HEK293 (cell line): ENCODE data around the gene SREBF1.

ENCODE experiments used
- CTCF ChIA-PET: fragments of 350-600 bp; formaldehyde crosslinking; extraction: SDS; loops from one replicate; lab custom pipeline; 2021; ENCODE audit warnings: antibody characterized with exemption; lab: Yijun Ruan, JAX
- POLR2A ChIA-PET: fragments of 300-600 bp; formaldehyde crosslinking; extraction: SDS; loops from one replicate; lab custom pipeline; 2020; ENCODE audit warnings: antibody characterized with exemption, inconsistent platforms; lab: Yijun Ruan, JAX
- H3K27ac ChIP-seq: fragments of 200-500 bp; sonication (Bioruptor generic); 2 replicates; pipeline ENCODE4 v1.5.1; 2014; ENCODE audit warnings: low read depth, low read length, control low read depth, inconsistent platforms; ENCODE audit errors: extremely low read depth
- H3K36me3 ChIP-seq, 2 experiments: fragments of 200-500 bp in 1 of 2; sonication (Bioruptor generic) in 1 of 2; 1 replicate in 1 of 2; 2 replicates in 1 of 2; pipeline ENCODE4 v1.5.1; 2014 to 2017; ENCODE audit warnings: inconsistent platforms in 2 of 2, low read length in 2 of 2; ENCODE audit not compliant: control insufficient read depth in 2 of 2, insufficient read depth in 1 of 2
- H3K4me1 ChIP-seq: fragments of 200-500 bp; sonication (Bioruptor generic); 2 replicates; pipeline ENCODE4 v1.5.1; 2014; ENCODE audit warnings: mild to moderate bottlenecking, low read length, inconsistent platforms; ENCODE audit not compliant: control insufficient read depth, insufficient read depth
- H3K4me3 ChIP-seq: 2 replicates; pipeline ENCODE4 v1.5.1; 2011; ENCODE audit warnings: low read depth, mild to moderate bottlenecking, control low read depth, low read length, moderate library complexity
- H3K9me3 ChIP-seq: fragments of 200-500 bp; sonication (Bioruptor generic); 2 replicates; pipeline ENCODE4 v1.5.1; 2014; ENCODE audit warnings: low read depth, low read length, inconsistent platforms; ENCODE audit not compliant: control insufficient read depth, insufficient read depth
- BCL11B ChIP-seq: fragments of 450-650 bp; formaldehyde crosslinking; IDR thresholded peaks from 2 replicates; pipeline ENCODE4 v1.5.1; 2016; ENCODE audit warnings: low read depth, missing biosample characterization, missing genetic modification characterization
- GLIS1 ChIP-seq: fragments of 450-650 bp; formaldehyde crosslinking; IDR thresholded peaks from 2 replicates; pipeline ENCODE4 v1.5.1; 2016; ENCODE audit warnings: missing biosample characterization, missing genetic modification characterization
- HOXC10 ChIP-seq: sonication (generic); formaldehyde crosslinking; IDR thresholded peaks from 2 replicates; pipeline ENCODE4 v1.8.1; 2023; ENCODE audit warnings: mild to moderate bottlenecking, missing genetic modification reagents
- KLF1 ChIP-seq: fragments of 450-650 bp; formaldehyde crosslinking; IDR thresholded peaks from 2 replicates; pipeline ENCODE4 v1.5.1; 2016; ENCODE audit warnings: missing biosample characterization, missing genetic modification characterization
- KLF8 ChIP-seq: fragments of 450-650 bp; formaldehyde crosslinking; IDR thresholded peaks from 2 replicates; pipeline ENCODE4 v1.5.1; 2016; ENCODE audit warnings: missing biosample characterization, missing genetic modification characterization
- SP2 ChIP-seq: fragments of 450-650 bp; formaldehyde crosslinking; IDR thresholded peaks from 2 replicates; pipeline ENCODE4 v1.5.1; 2016; ENCODE audit warnings: missing biosample characterization, missing genetic modification characterization
- SP7 ChIP-seq: fragments of 450-650 bp; formaldehyde crosslinking; IDR thresholded peaks from 2 replicates; pipeline ENCODE4 v1.5.1; 2016; ENCODE audit warnings: missing biosample characterization, missing genetic modification characterization
- ZBTB11 ChIP-seq: fragments of 450-650 bp; formaldehyde crosslinking; conservative IDR thresholded peaks from 2 replicates; pipeline ENCODE4 v1.5.1; 2016; ENCODE audit warnings: low read depth, missing biosample characterization, missing genetic modification characterization
- ZBTB17 ChIP-seq: fragments of 450-650 bp; formaldehyde crosslinking; IDR thresholded peaks from 2 replicates; pipeline ENCODE4 v1.5.1; 2016; ENCODE audit warnings: missing biosample characterization, missing genetic modification characterization
- ZBTB44 ChIP-seq: fragments of 450-650 bp; IDR thresholded peaks from 2 replicates; pipeline ENCODE4 v1.5.1; 2018; ENCODE audit warnings: missing biosample characterization, mild to moderate bottlenecking, missing genetic modification characterization
- ZEB2 ChIP-seq: fragments of 450-650 bp; formaldehyde crosslinking; IDR thresholded peaks from 2 replicates; pipeline ENCODE4 v1.5.1; 2016; ENCODE audit warnings: missing biosample characterization, missing genetic modification characterization
- ZFHX2 ChIP-seq: fragments of 450-650 bp; formaldehyde crosslinking; conservative IDR thresholded peaks from 2 replicates; pipeline ENCODE4 v1.5.1; 2016; ENCODE audit warnings: missing biosample characterization, missing genetic modification characterization
- ZNF175 ChIP-seq: fragments of 450-650 bp; formaldehyde crosslinking; IDR thresholded peaks from 2 replicates; pipeline ENCODE4 v1.5.1; 2016; ENCODE audit warnings: missing biosample characterization, missing genetic modification characterization
- ZNF18 ChIP-seq: fragments of 450-650 bp; formaldehyde crosslinking; IDR thresholded peaks from 2 replicates; pipeline ENCODE4 v1.5.1; 2016; ENCODE audit warnings: missing biosample characterization, missing genetic modification characterization
- ZNF239 ChIP-seq: fragments of 450-650 bp; formaldehyde crosslinking; IDR thresholded peaks from 2 replicates; pipeline ENCODE4 v1.5.1; 2016; ENCODE audit warnings: missing biosample characterization, missing genetic modification characterization
- ZNF24 ChIP-seq: fragments of 450-650 bp; formaldehyde crosslinking; IDR thresholded peaks from 2 replicates; pipeline ENCODE4 v1.5.1; 2016; ENCODE audit warnings: missing biosample characterization, missing genetic modification characterization
- ZNF248 ChIP-seq: fragments of 450-650 bp; formaldehyde crosslinking; IDR thresholded peaks from 2 replicates; pipeline ENCODE4 v1.5.1; 2017; ENCODE audit warnings: missing biosample characterization, missing genetic modification characterization
- ZNF354C ChIP-seq: fragments of 450-650 bp; formaldehyde crosslinking; IDR thresholded peaks from 2 replicates; pipeline ENCODE4 v1.5.1; 2016; ENCODE audit warnings: missing biosample characterization, missing genetic modification characterization, low read depth, borderline replicate concordance
- ZNF37A ChIP-seq: fragments of 450-650 bp; IDR thresholded peaks from 2 replicates; pipeline ENCODE4 v1.5.1; 2018; ENCODE audit warnings: missing biosample characterization, missing genetic modification characterization
- ZNF394 ChIP-seq: fragments of 450-650 bp; formaldehyde crosslinking; IDR thresholded peaks from 2 replicates; pipeline ENCODE4 v1.5.1; 2016; ENCODE audit warnings: missing biosample characterization, missing genetic modification characterization, mild to moderate bottlenecking, moderate library complexity, borderline replicate concordance
- ZNF423 ChIP-seq: fragments of 450-650 bp; formaldehyde crosslinking; IDR thresholded peaks from 2 replicates; pipeline ENCODE4 v1.5.1; 2016; ENCODE audit warnings: missing biosample characterization, missing genetic modification characterization
- ZNF426 ChIP-seq: fragments of 450-650 bp; formaldehyde crosslinking; IDR thresholded peaks from 2 replicates; pipeline ENCODE4 v1.5.1; 2017; ENCODE audit warnings: missing biosample characterization, missing genetic modification characterization, mild to moderate bottlenecking, inconsistent platforms, moderate library complexity
- ZNF544 ChIP-seq: fragments of 450-650 bp; formaldehyde crosslinking; IDR thresholded peaks from 2 replicates; pipeline ENCODE4 v1.5.0; 2017; ENCODE audit warnings: missing biosample characterization, missing genetic modification characterization
- ZNF561 ChIP-seq: fragments of 450-650 bp; IDR thresholded peaks from 2 replicates; pipeline ENCODE4 v1.5.1; 2018; ENCODE audit warnings: missing biosample characterization, missing genetic modification characterization, borderline replicate concordance
- ZNF596 ChIP-seq: fragments of 450-650 bp; IDR thresholded peaks from 2 replicates; pipeline ENCODE4 v1.5.0; 2018; ENCODE audit warnings: missing biosample characterization, mild to moderate bottlenecking, missing genetic modification characterization, moderate library complexity
- ZNF600 ChIP-seq: fragments of 450-650 bp; formaldehyde crosslinking; IDR thresholded peaks from 2 replicates; pipeline ENCODE4 v1.5.1; 2016; ENCODE audit warnings: missing biosample characterization, missing genetic modification characterization
- ZNF768 ChIP-seq: fragments of 450-650 bp; formaldehyde crosslinking; IDR thresholded peaks from 2 replicates; pipeline ENCODE4 v1.5.1; 2018; ENCODE audit warnings: missing biosample characterization, mild to moderate bottlenecking, missing genetic modification characterization
- ZNF792 ChIP-seq: fragments of 450-650 bp; formaldehyde crosslinking; IDR thresholded peaks from 2 replicates; pipeline ENCODE4 v1.5.1; 2016; ENCODE audit warnings: missing biosample characterization, missing genetic modification characterization
- ZSCAN5A ChIP-seq: fragments of 450-650 bp; formaldehyde crosslinking; IDR thresholded peaks from 2 replicates; pipeline ENCODE4 v1.5.1; 2016; ENCODE audit warnings: missing biosample characterization, missing genetic modification characterization

Gene SREBF1

GRCh38 chr17:17783825-17784656, 52.7 kb downstream of the SREBF1 start:
- H3K27ac ChIP-seq: peak overlapping the region; percentile 97
- H3K9me3 ChIP-seq: no peaks in the 10 kb centered on the region
- H3K4me1 ChIP-seq: peaks cover 39% of the 10 kb centered on the region
- ChIA-PET CTCF (interaction anchor here (0.6 to 2.4 kb wide), 9 partner anchors 22 to 500 kb away, joined by 3 to 6 read pairs (median 3); no protein-coding TSS in a partner anchor), POLR2A (interaction anchor here (0.8 to 1.5 kb wide), 6 partner anchors 9 to 288 kb away, joined by 3 to 7 read pairs (median 4); partner anchors contain the start of genes DRC3, RASD1, SREBF1 and TOM1L2)
- H3K36me3 ChIP-seq: no peaks in the 10 kb centered on the region
- H3K4me3 ChIP-seq: peak overlapping the region; percentile 38
- TF ChIP-seq ZBTB44 (tag by site-specific recombination) (peak; percentile 45; the same call in 1 of the 2 replicates), ZNF24 (tag by site-specific recombination) (peak; percentile 20; the same call in 1 of the 2 replicates), KLF8 (tag by site-specific recombination) (no peak; the same call in 1 of the 2 replicates), ZFHX2 (tag by site-specific recombination) (no peak; the same call in 1 of the 2 replicates), ZEB2 (tag by site-specific recombination) (peak; percentile 80), ZBTB17 (tag by site-specific recombination) (peak; percentile 64), SP7 (peak; percentile 95), ZNF354C (tag by site-specific recombination) (no peak), HOXC10 (CRISPR knock-in tag) (no peak), ZNF596 (tag by site-specific recombination) (peak; percentile 83), ZNF768 (tag by site-specific recombination) (peak; percentile 66; the same call in 1 of the 2 replicates), ZNF248 (tag by site-specific recombination) (no peak), ZNF423 (peak; percentile 93), ZNF239 (tag by site-specific recombination) (no peak), ZNF426 (tag by site-specific recombination) (no peak), GLIS1 (tag by site-specific recombination) (peak; percentile 100), ZNF544 (no peak), ZNF600 (tag by site-specific recombination) (0 out of 2 replicates have a peak, but pooled peaks have one; percentile 12), ZNF394 (tag by site-specific recombination) (peak; percentile 43; the same call in 1 of the 2 replicates), ZBTB11 (tag by site-specific recombination) (peak; percentile 15), ZNF561 (tag by site-specific recombination) (0 out of 2 replicates have a peak, but pooled peaks have one; percentile 20), ZNF792 (tag by site-specific recombination) (no peak), SP2 (peak; percentile 58; the same call in 1 of the 2 replicates), ZNF175 (tag by site-specific recombination) (no peak), KLF1 (peak; percentile 85), ZNF18 (tag by site-specific recombination) (0 out of 2 replicates have a peak, but pooled peaks have one; percentile 14), BCL11B (tag by site-specific recombination) (peak; percentile 79), ZNF37A (tag by site-specific recombination) (no peak), ZSCAN5A (tag by site-specific recombination) (no peak)
